Osteoblast (primary cell): ENCODE data around the gene SLC24A3. TPM values are rescaled to one million over a fixed set of nuclear protein-coding genes. Genes with fewer than 3 reads are reported as not detected.

Experiments used
- DNase-seq: peaks from one replicate; pipeline ENCODE4 v3.0.0; 2011; ENCODE audit warnings: low spot score, mixed read lengths; ENCODE audit not compliant: insufficient read length; ENCODE audit errors: missing footprints
- H2AFZ ChIP-seq: 2 replicates; pipeline ENCODE4 v1.6.0; 2011; ENCODE audit warnings: mild to moderate bottlenecking, low read length
- H3K27ac ChIP-seq: 2 replicates; pipeline ENCODE4 v1.5.1; 2011; ENCODE audit warnings: mild to moderate bottlenecking, low read depth, low read length, moderate library complexity
- H3K27me3 ChIP-seq: 2 replicates; pipeline ENCODE4 v1.6.0; 2012; ENCODE audit warnings: mild to moderate bottlenecking, control low read depth, inconsistent platforms, low read length, moderate library complexity; ENCODE audit not compliant: insufficient read depth
- H3K36me3 ChIP-seq: 2 replicates; pipeline ENCODE4 v1.5.1; 2011; ENCODE audit warnings: mild to moderate bottlenecking, low read length, control low read depth, moderate library complexity; ENCODE audit not compliant: insufficient read depth
- H3K4me1 ChIP-seq: 2 replicates; pipeline ENCODE4 v1.5.1; 2011; ENCODE audit warnings: mild to moderate bottlenecking, low read length, control low read depth, moderate library complexity; ENCODE audit not compliant: insufficient read depth
- H3K4me2 ChIP-seq: 2 replicates; pipeline ENCODE4 v1.6.0; 2011; ENCODE audit warnings: mild to moderate bottlenecking, low read length; ENCODE audit not compliant: insufficient read depth
- H3K4me3 ChIP-seq: fragments of 200-600 bp; sonication (generic); 3 replicates; pipeline ENCODE4 v1.5.1; 2012; ENCODE audit warnings: mild to moderate bottlenecking, low read length, inconsistent platforms; ENCODE audit not compliant: insufficient read depth
- H3K79me2 ChIP-seq: 2 replicates; pipeline ENCODE4 v1.6.0; 2012; ENCODE audit warnings: mild to moderate bottlenecking, low read length, control low read depth, inconsistent platforms; ENCODE audit not compliant: insufficient read depth
- H3K9me3 ChIP-seq: 2 replicates; pipeline ENCODE4 v1.5.1; 2011; ENCODE audit warnings: low read depth, low read length, control low read depth
- H4K20me1 ChIP-seq: 2 replicates; pipeline ENCODE4 v1.6.0; 2012; ENCODE audit warnings: mild to moderate bottlenecking, low read length, control low read depth; ENCODE audit not compliant: insufficient read depth
- CTCF ChIP-seq: IDR thresholded peaks from 2 replicates; pipeline ENCODE4 v1.5.1; 2011; ENCODE audit warnings: mild to moderate bottlenecking, low read depth, low read length, moderate library complexity; ENCODE audit errors: extremely low read depth
- total RNA-seq: library from RNA; depleted of rRNA; stranded (reverse); fragments of >200 nt; gene quantifications from 2 replicates; pipeline ENCODE4 v1.2.3, GENCODE V29; 2012

SLC24A3 gene
- 0.29 and 1.1 TPM in 2 replicates for total RNA-seq

DNA sequence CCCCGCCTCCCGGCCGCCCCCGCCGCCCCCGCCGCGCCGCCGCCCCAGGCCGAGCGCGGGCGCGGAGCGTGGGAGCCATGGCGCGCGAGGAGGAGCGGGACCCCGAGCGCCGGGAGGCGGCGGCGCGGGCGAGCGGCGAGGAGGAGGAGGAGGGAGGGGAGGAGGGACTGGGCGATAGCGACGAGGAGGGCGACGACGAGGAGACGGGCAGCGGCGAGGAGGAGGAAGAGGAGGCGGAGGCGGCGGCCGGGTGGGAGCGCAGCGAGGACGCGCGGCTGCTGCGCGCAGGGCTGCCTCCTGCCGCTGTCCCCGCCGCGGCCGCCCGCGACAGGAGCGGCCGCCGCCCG lies at the start of gene SLC24A3:
SLC24A3 (plus strand) TSS at position 174 of the 347 bp plus-strand sequence.
- Histone ChIP-seq H3K4me1 (no peaks in the 10 kb centered on the region), H3K9me3 (no peaks in the 10 kb centered on the region), H3K27me3 (peaks cover 19% of the 10 kb centered on the region), H3K79me2 (no peaks in the 10 kb centered on the region), H2AFZ (no peak within 1 kb of the TSS), H3K27ac (no peak within 1 kb of the TSS), H4K20me1 (no peaks in the 10 kb centered on the region), H3K4me3 (no peak within 1 kb of the TSS), H3K4me2 (no peak within 1 kb of the TSS), H3K36me3 (no peaks in the 10 kb centered on the region)
- no peak for DNase-seq
- no peak for TF ChIP-seq CTCF

DNA sequence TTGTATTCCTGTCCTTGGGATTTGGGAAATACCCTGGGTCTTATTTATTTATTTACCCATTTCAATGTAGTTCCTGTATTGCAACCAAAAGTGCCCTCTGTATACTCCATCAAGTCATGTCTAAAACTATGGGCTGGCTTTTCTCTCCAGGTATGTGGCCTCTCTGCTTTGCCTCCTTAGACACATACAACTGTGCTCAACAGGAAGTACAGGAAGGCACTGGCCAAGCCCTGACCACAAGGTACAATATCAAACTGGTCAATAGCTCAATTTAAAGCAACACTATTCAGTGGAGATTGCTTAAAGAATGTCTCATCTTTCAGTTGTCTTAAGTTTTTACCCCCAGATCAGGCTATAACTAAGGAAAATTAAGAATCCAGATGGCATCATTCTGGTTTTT lies 42.3 kb upstream of the SLC24A3 start:
- TF ChIP-seq CTCF, result no peak
- no peaks in the 10 kb centered on the region for H3K4me1 ChIP-seq
- DNase-seq, result no peak

DNA sequence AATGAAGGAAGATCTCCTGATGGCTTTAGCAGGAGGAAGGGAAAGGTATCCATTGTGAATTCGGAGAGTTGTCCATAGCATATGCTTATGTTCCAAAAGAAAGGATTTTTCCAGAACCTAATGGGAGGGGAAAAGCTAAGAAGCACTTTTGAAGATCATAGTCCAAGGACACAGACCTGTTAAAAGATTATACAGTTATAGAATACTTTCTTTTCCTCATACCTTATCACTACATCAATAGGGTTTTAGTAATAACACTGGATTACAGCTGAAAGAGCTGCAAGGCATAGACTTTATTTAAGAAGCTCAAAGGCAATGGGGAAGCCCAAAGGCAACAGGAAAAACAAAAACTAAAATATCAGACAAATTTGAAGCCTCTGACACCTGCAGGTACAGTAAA lies 39.8 kb upstream of the SLC24A3 start:
- no peak for DNase-seq
- Histone ChIP-seq H3K36me3 (no peaks in the 10 kb centered on the region), H4K20me1 (no peaks in the 10 kb centered on the region), H3K27me3 (no peaks in the 10 kb centered on the region), H3K79me2 (no peaks in the 10 kb centered on the region), H3K9me3 (peaks cover 2% of the 10 kb centered on the region), H3K27ac (no peak overlapping the region), H3K4me3 (no peak overlapping the region), H2AFZ (no peak overlapping the region), H3K4me2 (no peak overlapping the region), H3K4me1 (no peaks in the 10 kb centered on the region)
- TF ChIP-seq CTCF, result no peak

More for the DNA sequence above, 42.3 kb upstream of the SLC24A3 start:
- peaks cover 2% of the 10 kb centered on the region for H3K9me3 ChIP-seq
- no peaks in the 10 kb centered on the region for H3K27me3 ChIP-seq
- no peak overlapping the region for H2AFZ ChIP-seq
- H4K20me1 ChIP-seq, result no peaks in the 10 kb centered on the region
- no peak overlapping the region for H3K4me3 ChIP-seq
- no peak overlapping the region for H3K4me2 ChIP-seq
- H3K36me3 ChIP-seq, result no peaks in the 10 kb centered on the region
- no peak overlapping the region for H3K27ac ChIP-seq
- no peaks in the 10 kb centered on the region for H3K79me2 ChIP-seq

- DNase-seq, result no peak
- Histone ChIP-seq H3K27me3 (no peaks in the 10 kb centered on the region), H3K4me2 (no peak overlapping the region), H2AFZ (no peak overlapping the region), H3K4me1 (no peaks in the 10 kb centered on the region), H3K79me2 (no peaks in the 10 kb centered on the region), H3K9me3 (no peaks in the 10 kb centered on the region), H4K20me1 (no peaks in the 10 kb centered on the region), H3K27ac (no peak overlapping the region), H3K4me3 (no peak overlapping the region), H3K36me3 (no peaks in the 10 kb centered on the region)
- no peak for TF ChIP-seq CTCF
Measured at GRCh38 chr20:19176470-19177052, 35.9 kb upstream of the SLC24A3 start.
